A673 (cell line): Measurements from ENCODE around the gene WDR76. TPM values are rescaled to one million over a fixed set of nuclear protein-coding genes. Genes with fewer than 3 reads are reported as not detected.
A peak's percentile ranks its signal among the peaks of the same experiment; 100 is the strongest.

Experiments
- BruUV-seq: library from RNA; stranded (reverse); fragments of 400-500 nt; replicated peaks from 2 replicates; lab custom pipeline; 2021; lab: Mats Ljungman, UMichigan
- CTCF ChIA-PET: fragments of 300-600 bp; sonication (Branson Sonifier 250); formaldehyde crosslinking; loops from one replicate; lab custom pipeline; 2022; ENCODE audit warnings: antibody characterized with exemption; lab: Charles Lee
- POLR2A ChIA-PET: fragments of 300-600 bp; sonication (Branson Sonifier 250); formaldehyde crosslinking; loops from one replicate; lab custom pipeline; 2022; ENCODE audit warnings: antibody characterized with exemption; ENCODE audit not compliant: low non-redundant PET; lab: Charles Lee
- DNase-seq: peaks from one replicate; pipeline ENCODE4 v3.0.0-alpha.2; 2015; ENCODE audit warnings: low spot score
- H3K27ac ChIP-seq: fragments of 200-600 bp; sonication (generic); 2 replicates; pipeline ENCODE4 v1.5.1; 2016; ENCODE audit warnings: mixed run types, low read depth, mild to moderate bottlenecking, mixed read lengths, antibody characterized with exemption, low read length; ENCODE audit not compliant: poor library complexity, severe bottlenecking
- H3K27me3 ChIP-seq: fragments of 200-600 bp; sonication (generic); replicated peaks from 2 replicates; pipeline ENCODE4 v1.6.1; 2017; ENCODE audit warnings: mixed run types, low read depth, mild to moderate bottlenecking, mixed read lengths, antibody characterized with exemption, low read length; ENCODE audit not compliant: insufficient read depth, poor library complexity
- H3K36me3 ChIP-seq: fragments of 200-600 bp; sonication (generic); 2 replicates; pipeline ENCODE4 v1.6.1; 2016; ENCODE audit warnings: mixed run types, mild to moderate bottlenecking, mixed read lengths, antibody characterized with exemption, low read length; ENCODE audit not compliant: insufficient read depth, poor library complexity, severe bottlenecking
- H3K4me1 ChIP-seq: fragments of 200-600 bp; sonication (generic); 2 replicates; pipeline ENCODE4 v1.6.1; 2017; ENCODE audit warnings: mixed run types, mild to moderate bottlenecking, mixed read lengths, antibody characterized with exemption, low read length; ENCODE audit not compliant: insufficient read depth, poor library complexity, severe bottlenecking
- H3K4me3 ChIP-seq: fragments of 200-600 bp; sonication (generic); 2 replicates; pipeline ENCODE4 v1.5.1; 2016; ENCODE audit warnings: low read depth, mixed run types, mild to moderate bottlenecking, mixed read lengths, low read length; ENCODE audit not compliant: poor library complexity, severe bottlenecking
- H3K9me3 ChIP-seq: fragments of 200-600 bp; sonication (generic); 2 replicates; pipeline ENCODE4 v1.6.1; 2016; ENCODE audit warnings: mixed run types, low read depth, mild to moderate bottlenecking, mixed read lengths, antibody characterized with exemption, low read length; ENCODE audit not compliant: poor library complexity, severe bottlenecking
- EZH2 ChIP-seq: fragments of 200-600 bp; sonication (generic); IDR thresholded peaks from 2 replicates; pipeline ENCODE4 v1.6.1; 2017; ENCODE audit warnings: borderline replicate concordance, low read depth, mild to moderate bottlenecking, mixed read lengths, antibody characterized with exemption, low read length; ENCODE audit not compliant: poor library complexity, severe bottlenecking
- intact Hi-C: fragments of 100-400 bp; cut with micrococcal nuclease; formaldehyde crosslinking; loops from one replicate; pipeline ENCODE4 v1.10.0; 2022; ENCODE audit not compliant: unreplicated experiment
- total RNA-seq: library from RNA; stranded (reverse); gene quantifications from 2 replicates; pipeline ENCODE4 v1.2.3, GENCODE V29; 2021
- TF ChIP-seq, protein P1 (sequence below): fragments of 300-800, 200-600 bp; sonication (generic); conservative IDR thresholded peaks from 2 replicates; pipeline ENCODE4 v1.5.1; 2017; ENCODE audit warnings: low read depth, mild to moderate bottlenecking, antibody characterized with exemption, low read length, moderate library complexity, mixed read lengths

The WDR76 gene
- total RNA-seq, 1 experiment from 2014 or later, result 65.2 TPM

DNA sequence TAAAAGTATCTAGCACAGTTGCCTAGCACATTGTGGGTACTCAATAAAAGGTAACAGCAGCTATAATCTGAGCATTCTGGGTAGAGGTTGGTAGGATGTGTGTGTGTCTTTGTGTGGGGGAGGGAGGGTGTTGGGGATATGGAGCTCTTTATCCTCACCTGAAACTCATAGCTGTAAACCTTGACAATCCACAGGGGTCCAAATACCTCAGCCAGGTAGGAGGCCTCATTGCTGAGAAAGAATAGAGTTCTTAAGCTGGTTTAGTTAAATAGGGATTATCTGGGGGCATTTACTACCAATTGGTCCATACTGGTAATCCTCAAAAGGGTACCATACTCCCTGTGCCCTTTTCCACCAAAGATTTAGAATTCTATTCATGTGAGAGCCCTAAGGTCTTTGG is 30.8 kb upstream of the WDR76 start:
- H3K4me3 ChIP-seq, result no peak overlapping the region
- peaks cover 47% of the 10 kb centered on the region for H3K36me3 ChIP-seq
- peaks cover 13% of the 10 kb centered on the region for H3K4me1 ChIP-seq
- CTCF ChIA-PET, result no interaction called here
- TF ChIP-seq, protein P1, sequence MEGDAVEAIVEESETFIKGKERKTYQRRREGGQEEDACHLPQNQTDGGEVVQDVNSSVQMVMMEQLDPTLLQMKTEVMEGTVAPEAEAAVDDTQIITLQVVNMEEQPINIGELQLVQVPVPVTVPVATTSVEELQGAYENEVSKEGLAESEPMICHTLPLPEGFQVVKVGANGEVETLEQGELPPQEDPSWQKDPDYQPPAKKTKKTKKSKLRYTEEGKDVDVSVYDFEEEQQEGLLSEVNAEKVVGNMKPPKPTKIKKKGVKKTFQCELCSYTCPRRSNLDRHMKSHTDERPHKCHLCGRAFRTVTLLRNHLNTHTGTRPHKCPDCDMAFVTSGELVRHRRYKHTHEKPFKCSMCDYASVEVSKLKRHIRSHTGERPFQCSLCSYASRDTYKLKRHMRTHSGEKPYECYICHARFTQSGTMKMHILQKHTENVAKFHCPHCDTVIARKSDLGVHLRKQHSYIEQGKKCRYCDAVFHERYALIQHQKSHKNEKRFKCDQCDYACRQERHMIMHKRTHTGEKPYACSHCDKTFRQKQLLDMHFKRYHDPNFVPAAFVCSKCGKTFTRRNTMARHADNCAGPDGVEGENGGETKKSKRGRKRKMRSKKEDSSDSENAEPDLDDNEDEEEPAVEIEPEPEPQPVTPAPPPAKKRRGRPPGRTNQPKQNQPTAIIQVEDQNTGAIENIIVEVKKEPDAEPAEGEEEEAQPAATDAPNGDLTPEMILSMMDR, result no peak
- no peak for TF ChIP-seq EZH2
- intact Hi-C loops, result no loop called here
- no peaks in the 10 kb centered on the region for H3K9me3 ChIP-seq
- DNase-seq, result no peak
- POLR2A ChIA-PET, result no interaction called here
- H3K27ac ChIP-seq, result no peak overlapping the region
- H3K27me3 ChIP-seq, result no peaks in the 10 kb centered on the region
- no TSS peak for BruUV-seq

GRCh38 chr15:43796566-43796965 is 30.2 kb upstream of the WDR76 start:
- CTCF ChIA-PET, result no interaction called here
- H3K27ac ChIP-seq, result no peak overlapping the region
- H3K4me1 ChIP-seq, result peaks cover 10% of the 10 kb centered on the region
- POLR2A ChIA-PET, result no interaction called here
- no peaks in the 10 kb centered on the region for H3K27me3 ChIP-seq
- BruUV-seq, result no TSS peak
- no peak for DNase-seq
- intact Hi-C loops, result no loop called here
- H3K36me3 ChIP-seq, result peaks cover 52% of the 10 kb centered on the region
- no peak overlapping the region for H3K4me3 ChIP-seq
- no peaks in the 10 kb centered on the region for H3K9me3 ChIP-seq
- no peak for TF ChIP-seq EZH2
- TF ChIP-seq, protein P1, result no peak

GRCh38 chr15:43799209-43799944 is 27.4 kb upstream of the WDR76 start:
- ChIA-PET POLR2A (no interaction called here), CTCF (no interaction called here)
- Histone ChIP-seq H3K27ac (peak overlapping the region; percentile 67), H3K27me3 (no peaks in the 10 kb centered on the region), H3K9me3 (no peaks in the 10 kb centered on the region), H3K4me3 (no peak overlapping the region), H3K4me1 (no peaks in the 10 kb centered on the region), H3K36me3 (peaks cover 53% of the 10 kb centered on the region)
- DNase-seq, result no peak
- BruUV-seq, result no TSS peak
- TF ChIP-seq, protein P1, result no peak
- TF ChIP-seq EZH2, result no peak
- intact Hi-C loops, result no loop called here
